Chondrocyte (in vitro differentiated cells): ENCODE results near the gene ATL1. TPM values are rescaled to one million over a fixed set of nuclear protein-coding genes. Genes with fewer than 3 reads are reported as not detected.

Experiments used
- DNase-seq: peaks from one replicate; pipeline ENCODE4 v3.0.0; 2021; ENCODE audit warnings: mixed read lengths, low spot score
- H3K27ac Mint-ChIP-seq: one replicate; pipeline ENCODE4 v1.8.0; 2021; ENCODE audit warnings: mild to moderate bottlenecking, moderate library complexity, mixed read lengths; ENCODE audit not compliant: unreplicated experiment
- H3K27me3 Mint-ChIP-seq: 2 replicates; pipeline ENCODE4 v1.8.0; 2021; ENCODE audit warnings: low read depth, mixed read lengths
- H3K36me3 Mint-ChIP-seq: 2 replicates; pipeline ENCODE4 v1.8.0; 2021; ENCODE audit warnings: low read depth, mixed read lengths
- H3K4me1 Mint-ChIP-seq: 2 replicates; pipeline ENCODE4 v1.8.0; 2021; ENCODE audit warnings: low read depth, mild to moderate bottlenecking, mixed read lengths
- H3K4me3 Mint-ChIP-seq: one replicate; pipeline ENCODE4 v1.8.0; 2021; ENCODE audit warnings: mild to moderate bottlenecking, moderate library complexity, mixed read lengths; ENCODE audit not compliant: unreplicated experiment
- H3K9me3 Mint-ChIP-seq: 2 replicates; pipeline ENCODE4 v1.8.0; 2021; ENCODE audit warnings: low read depth, mixed read lengths
- CTCF ChIP-seq: fragments of 200-600 bp; sonication (generic); IDR thresholded peaks from 2 replicates; pipeline ENCODE4 v1.5.0; 2021; ENCODE audit warnings: antibody characterized with exemption, mild to moderate bottlenecking, moderate library complexity
- total RNA-seq: library from RNA; stranded (reverse); gene quantifications from 3 replicates; pipeline ENCODE4 v1.2.1, GENCODE V29; 2021

Gene ATL1
- total RNA-seq, 1 donor from 2014 or later, result 19.0 TPM

DNA sequence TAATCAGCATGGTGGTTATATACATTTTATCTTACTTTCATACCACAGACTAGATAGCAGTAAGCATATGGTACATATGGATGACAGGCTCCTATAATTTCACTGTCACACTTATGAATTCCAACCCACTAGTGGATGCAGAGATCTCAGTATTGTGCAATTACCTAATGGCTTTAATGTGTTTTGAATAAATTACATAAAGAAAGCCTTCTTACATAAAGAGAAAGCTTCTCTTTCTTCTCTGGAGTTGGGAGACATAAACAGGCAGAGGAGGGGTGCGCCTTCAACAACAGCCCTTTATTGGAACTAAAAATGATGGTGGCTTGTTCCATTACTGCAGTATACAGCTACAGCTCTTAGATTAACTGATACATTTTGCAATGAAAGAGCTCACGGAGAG, 55.6 kb downstream of the ATL1 start:
- no peak for DNase-seq
- Mint-ChIP-seq H3K27ac (no peak overlapping the region), H3K9me3 (no peaks in the 10 kb centered on the region), H3K36me3 (peaks cover 11% of the 10 kb centered on the region), H3K4me3 (no peak overlapping the region), H3K27me3 (no peaks in the 10 kb centered on the region), H3K4me1 (peaks cover 9% of the 10 kb centered on the region)
- TF ChIP-seq CTCF, result no peak

- DNase-seq, result no peak
- Mint-ChIP-seq H3K9me3 (no peaks in the 10 kb centered on the region), H3K27ac (no peak overlapping the region), H3K4me1 (peaks cover 9% of the 10 kb centered on the region), H3K27me3 (no peaks in the 10 kb centered on the region), H3K4me3 (no peak overlapping the region), H3K36me3 (peaks cover 8% of the 10 kb centered on the region)
- TF ChIP-seq CTCF, result no peak
These were observed 56.3 kb downstream of the ATL1 start for GRCh38 chr14:50616275-50616674.

- DNase-seq, result no peak
- H3K4me1 Mint-ChIP-seq, result peaks cover 9% of the 10 kb centered on the region
- no peaks in the 10 kb centered on the region for H3K9me3 Mint-ChIP-seq
- peaks cover 7% of the 10 kb centered on the region for H3K36me3 Mint-ChIP-seq
- H3K4me3 Mint-ChIP-seq, result no peak overlapping the region
- TF ChIP-seq CTCF, result peak; percentile 84
- no peak overlapping the region for H3K27ac Mint-ChIP-seq
- H3K27me3 Mint-ChIP-seq, result no peaks in the 10 kb centered on the region
These were observed 59.7 kb downstream of the ATL1 start for GRCh38 chr14:50619569-50620141.

GRCh38 chr14:50620341-50620740, 60.4 kb downstream of the ATL1 start:
- no peak overlapping the region for H3K27ac Mint-ChIP-seq
- H3K4me1 Mint-ChIP-seq, result peaks cover 9% of the 10 kb centered on the region
- no peak overlapping the region for H3K4me3 Mint-ChIP-seq
- H3K36me3 Mint-ChIP-seq, result peaks cover 7% of the 10 kb centered on the region
- DNase-seq, result no peak
- TF ChIP-seq CTCF, result no peak
- no peaks in the 10 kb centered on the region for H3K9me3 Mint-ChIP-seq
- no peaks in the 10 kb centered on the region for H3K27me3 Mint-ChIP-seq

GRCh38 chr14:50622978-50623377, 63.0 kb downstream of the ATL1 start:
- DNase-seq, result no peak
- no peak overlapping the region for H3K4me3 Mint-ChIP-seq
- H3K36me3 Mint-ChIP-seq, result peaks cover 9% of the 10 kb centered on the region
- TF ChIP-seq CTCF, result no peak
- no peaks in the 10 kb centered on the region for H3K9me3 Mint-ChIP-seq
- no peak overlapping the region for H3K27ac Mint-ChIP-seq
- H3K27me3 Mint-ChIP-seq, result no peaks in the 10 kb centered on the region
- H3K4me1 Mint-ChIP-seq, result peaks cover 9% of the 10 kb centered on the region
